GM12873 (cell line): ENCODE results near the gene ZG16B.

Source experiments
- CTCF ChIP-seq: IDR thresholded peaks from 2 replicates; pipeline ENCODE4 v1.5.1; 2012; ENCODE audit warnings: low read depth, mild to moderate bottlenecking, moderate library complexity, low read length, control low read depth; ENCODE audit not compliant: insufficient read depth; ENCODE audit errors: missing control alignments

Gene ZG16B

GRCh38 chr16:2856686-2857450 lies 26.8 kb downstream of the ZG16B start:
- no peak for TF ChIP-seq CTCF

- TF ChIP-seq CTCF = no peak
Observed at GRCh38 chr16:2857451-2858244, 27.5 kb downstream of the ZG16B start, which contains the start of gene PRSS22. TSS of gene PRSS22 (minus strand) at chr16:2858170. CDS start at chr16:2858104, 66 bp downstream.

GRCh38 chr16:2858245-2859025 lies 28.3 kb downstream of the ZG16B start:
- no peak for TF ChIP-seq CTCF

- no peak for TF ChIP-seq CTCF
Observed at GRCh38 chr16:2859686-2860265, 29.7 kb downstream of the ZG16B start.

GRCh38 chr16:2860826-2861567 lies 30.9 kb downstream of the ZG16B start:
- TF ChIP-seq CTCF = no peak

GRCh38 chr16:2865651-2866050 lies 35.5 kb downstream of the ZG16B start:
- no peak for TF ChIP-seq CTCF
